Brain microvascular endothelial cell (primary cell): Measurements from ENCODE around the gene DMGDH.
A peak's percentile ranks its signal among the peaks of the same experiment; 100 is the strongest.
"Not testable (repeated sequence)": the region's sequence is repeated elsewhere in the genome, so short reads cannot be mapped to it uniquely, and the experiment has no call there.

ENCODE experiments used
- DNase-seq: peaks from one replicate; pipeline ENCODE4 v3.0.0-alpha.2; 2020
- H3K27ac ChIP-seq: fragments of 250-450 bp; sonication (Bioruptor Pico); 2 replicates; pipeline ENCODE4 v1.5.1; 2020; ENCODE audit warnings: mild to moderate bottlenecking, moderate library complexity
- H3K27me3 ChIP-seq: fragments of 250-450 bp; sonication (Bioruptor Pico); replicated peaks from 2 replicates; pipeline ENCODE4 v1.5.1; 2020; ENCODE audit warnings: mild to moderate bottlenecking
- H3K36me3 ChIP-seq: fragments of 250-450 bp; sonication (Bioruptor Pico); replicated peaks from 2 replicates; pipeline ENCODE4 v1.5.1; 2020; ENCODE audit warnings: mild to moderate bottlenecking
- H3K4me3 ChIP-seq: 2 replicates; pipeline ENCODE4 v1.5.1; 2011; ENCODE audit warnings: low read depth, mild to moderate bottlenecking, control low read depth, low read length, moderate library complexity
- CTCF ChIP-seq: IDR thresholded peaks from 2 replicates; pipeline ENCODE4 v1.5.1; 2011; ENCODE audit warnings: low read depth, mild to moderate bottlenecking, moderate library complexity, low read length, control low read depth, inconsistent platforms; ENCODE audit errors: missing control alignments
- in situ Hi-C: cut with HindIII; loops from 2 replicates; pipeline ENCODE4 v1.10.0; 2017; ENCODE audit warnings: low sequenced_read_pairs, low pct_ligation_motif_present

DMGDH gene

GRCh38 chr5:78984439-78985115 lies 84.9 kb downstream of the DMGDH start:
- H3K27ac ChIP-seq: peak overlapping the region; percentile 67
- peak; percentile 78 for DNase-seq
- no peaks in the 10 kb centered on the region for H3K27me3 ChIP-seq
- in situ Hi-C loops: no loop called here
- no peaks in the 10 kb centered on the region for H3K36me3 ChIP-seq
- H3K4me3 ChIP-seq: peak overlapping the region; percentile 73
- TF ChIP-seq CTCF: peak; percentile 60

DNA sequence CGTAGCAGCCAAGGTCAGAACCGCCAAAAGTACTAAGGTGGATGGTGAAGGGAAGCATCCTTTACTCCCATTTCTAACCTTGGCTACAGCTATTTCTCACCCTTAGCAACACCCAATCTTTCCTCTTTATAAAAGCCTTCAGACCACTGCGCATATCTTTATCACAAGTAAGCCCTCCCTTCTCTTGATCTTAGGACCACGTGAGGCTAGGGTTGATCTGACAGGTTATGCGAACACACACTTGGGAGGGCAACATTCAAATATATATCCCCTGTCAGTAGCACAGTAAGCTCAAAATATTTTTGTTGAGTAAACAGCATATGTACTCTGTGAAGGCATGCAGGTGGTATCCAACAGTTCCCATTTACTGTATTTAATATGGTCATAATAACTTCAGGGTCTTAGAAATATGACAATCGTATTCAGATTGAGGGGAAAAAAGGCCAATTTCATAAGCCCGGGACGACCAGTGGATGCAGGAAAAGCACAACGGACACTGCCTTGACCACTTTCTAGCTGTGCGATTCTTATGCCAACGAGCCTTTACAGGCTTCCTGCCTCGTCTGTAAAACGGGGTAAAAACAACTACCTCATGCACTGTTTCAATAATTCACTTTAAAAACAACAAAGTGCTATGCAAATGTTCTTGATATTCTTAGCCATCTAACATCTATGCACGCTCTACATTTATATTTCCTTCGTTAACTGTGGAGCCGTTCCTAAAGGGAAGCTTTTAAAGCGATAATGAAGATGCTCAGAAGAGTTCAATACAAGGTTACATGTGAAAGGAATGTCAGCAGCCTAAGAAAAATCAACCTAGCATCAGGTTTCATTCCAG lies 85.7 kb downstream of the DMGDH start:
- peak overlapping the region; percentile 67 for H3K27ac ChIP-seq
- TF ChIP-seq CTCF: no peak
- no peaks in the 10 kb centered on the region for H3K27me3 ChIP-seq
- H3K4me3 ChIP-seq: peak overlapping the region; percentile 73
- in situ Hi-C loops: no loop called here
- H3K36me3 ChIP-seq: no peaks in the 10 kb centered on the region
- peak; percentile 4 for DNase-seq

GRCh38 chr5:78983194-78983593 lies 86.3 kb downstream of the DMGDH start:
- H3K27ac ChIP-seq, H3K4me3 ChIP-seq, in situ Hi-C loops, DNase-seq, H3K36me3 ChIP-seq, H3K27me3 ChIP-seq: not testable (repeated sequence)

DNA sequence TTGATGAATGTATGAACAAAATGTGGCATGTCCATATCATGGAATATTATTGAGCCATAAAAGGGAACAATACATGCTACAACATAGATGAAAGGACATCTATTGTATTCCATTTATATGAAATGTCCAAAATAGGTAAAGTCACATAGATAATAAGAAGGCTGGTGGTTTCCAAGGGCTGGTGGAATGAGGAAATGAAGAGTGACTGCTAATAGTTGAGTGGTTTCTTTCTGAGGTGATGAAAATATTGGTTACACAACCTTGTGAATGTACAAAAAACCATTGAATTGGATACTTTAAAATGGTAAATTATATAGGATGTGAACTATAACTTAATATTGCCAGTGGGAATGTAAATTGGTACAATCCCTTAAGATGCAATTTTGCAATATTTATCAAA lies 89.6 kb downstream of the DMGDH start:
- H3K27ac ChIP-seq: no peak overlapping the region
- in situ Hi-C loops: no loop called here
- no peak for DNase-seq
- TF ChIP-seq CTCF: no peak
- no peaks in the 10 kb centered on the region for H3K36me3 ChIP-seq
- H3K4me3 ChIP-seq: no peak overlapping the region
- H3K27me3 ChIP-seq: no peaks in the 10 kb centered on the region

DNA sequence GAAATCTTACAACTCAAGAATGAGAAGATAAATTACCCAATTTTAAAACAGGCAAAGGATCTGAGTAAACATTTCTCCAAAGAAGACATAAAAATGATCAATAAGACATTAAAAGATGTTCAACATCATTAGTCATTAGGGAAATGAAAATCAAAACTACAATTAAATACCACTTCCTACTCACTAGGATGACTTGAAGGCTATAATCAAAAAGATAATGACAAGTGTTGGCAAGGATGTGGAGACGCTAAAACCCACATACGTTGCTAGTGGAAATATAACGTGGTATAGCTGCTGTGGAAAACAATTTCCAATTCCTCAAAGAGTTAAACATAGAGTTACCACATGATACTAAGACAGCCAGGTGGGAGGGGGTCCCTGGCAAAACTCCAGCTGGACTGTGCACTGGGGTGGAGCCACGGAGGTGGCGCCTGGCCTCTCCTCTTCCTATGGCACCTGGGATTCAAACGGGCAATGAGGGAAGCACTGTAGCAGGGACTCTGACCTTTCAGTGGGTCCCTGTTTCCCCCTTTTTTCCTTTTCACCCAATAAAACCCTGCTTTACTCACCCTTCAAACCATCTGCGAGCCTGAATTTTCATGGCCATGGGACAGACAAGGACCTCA lies 90.2 kb downstream of the DMGDH start:
- in situ Hi-C loops: no loop called here
- no peak overlapping the region for H3K4me3 ChIP-seq
- TF ChIP-seq CTCF: no peak
- no peak for DNase-seq
- H3K27ac ChIP-seq: no peak overlapping the region
- H3K36me3 ChIP-seq: no peaks in the 10 kb centered on the region
- no peaks in the 10 kb centered on the region for H3K27me3 ChIP-seq

DNA sequence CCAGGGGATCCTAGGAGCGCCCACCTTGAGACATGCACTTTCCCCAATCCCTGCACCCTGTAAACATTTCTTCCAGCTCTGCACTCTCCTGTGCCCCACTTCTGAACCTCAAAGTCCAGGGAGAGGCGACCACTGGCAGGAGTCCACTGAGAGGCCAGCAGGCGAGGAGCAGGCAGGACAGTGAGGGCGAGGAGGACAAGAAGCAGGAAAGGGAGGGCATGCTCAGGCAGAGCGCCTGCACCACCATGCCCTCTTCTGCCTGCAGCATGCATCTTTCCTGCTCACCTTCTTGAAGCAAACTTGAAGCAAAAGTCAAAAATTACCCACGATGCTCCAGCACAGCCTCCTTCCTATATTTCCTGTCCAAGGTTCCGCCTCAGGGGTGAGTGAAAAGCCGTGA lies 94.4 kb downstream of the DMGDH start:
- TF ChIP-seq CTCF: no peak
- H3K4me3 ChIP-seq: no peak overlapping the region

More for the DNA sequence above, 94.4 kb downstream of the DMGDH start:
- Histone ChIP-seq H3K27me3 (no peaks in the 10 kb centered on the region), H3K36me3 (no peaks in the 10 kb centered on the region), H3K27ac (no peak overlapping the region)
- in situ Hi-C loops: no loop called here
- DNase-seq: no peak
